ENCODE data around the gene MAN2B2.

GRCh38 chr4:6601661-6602250 is 26.8 kb downstream of the MAN2B2 start:
- TF ChIP-seq, protein P1, sequence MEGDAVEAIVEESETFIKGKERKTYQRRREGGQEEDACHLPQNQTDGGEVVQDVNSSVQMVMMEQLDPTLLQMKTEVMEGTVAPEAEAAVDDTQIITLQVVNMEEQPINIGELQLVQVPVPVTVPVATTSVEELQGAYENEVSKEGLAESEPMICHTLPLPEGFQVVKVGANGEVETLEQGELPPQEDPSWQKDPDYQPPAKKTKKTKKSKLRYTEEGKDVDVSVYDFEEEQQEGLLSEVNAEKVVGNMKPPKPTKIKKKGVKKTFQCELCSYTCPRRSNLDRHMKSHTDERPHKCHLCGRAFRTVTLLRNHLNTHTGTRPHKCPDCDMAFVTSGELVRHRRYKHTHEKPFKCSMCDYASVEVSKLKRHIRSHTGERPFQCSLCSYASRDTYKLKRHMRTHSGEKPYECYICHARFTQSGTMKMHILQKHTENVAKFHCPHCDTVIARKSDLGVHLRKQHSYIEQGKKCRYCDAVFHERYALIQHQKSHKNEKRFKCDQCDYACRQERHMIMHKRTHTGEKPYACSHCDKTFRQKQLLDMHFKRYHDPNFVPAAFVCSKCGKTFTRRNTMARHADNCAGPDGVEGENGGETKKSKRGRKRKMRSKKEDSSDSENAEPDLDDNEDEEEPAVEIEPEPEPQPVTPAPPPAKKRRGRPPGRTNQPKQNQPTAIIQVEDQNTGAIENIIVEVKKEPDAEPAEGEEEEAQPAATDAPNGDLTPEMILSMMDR (IDR thresholded peaks at IDR 0.05) = no peak
- TF ChIP-seq POLR2A (IDR thresholded peaks at IDR 0.05) (no peak), EP300 (IDR thresholded peaks at IDR 0.05) (no peak)
